Measurements from ENCODE around the gene TNNT2. TPM values are rescaled to one million over a fixed set of nuclear protein-coding genes. Genes with fewer than 3 reads are reported as not detected.

TNNT2 gene
- total and polyA plus RNA-seq, 2 of the 8 experiments (the other 6 are each of a cell fraction or from before 2014, with no cell fraction given), result 3.1 to 21.0 TPM

DNA sequence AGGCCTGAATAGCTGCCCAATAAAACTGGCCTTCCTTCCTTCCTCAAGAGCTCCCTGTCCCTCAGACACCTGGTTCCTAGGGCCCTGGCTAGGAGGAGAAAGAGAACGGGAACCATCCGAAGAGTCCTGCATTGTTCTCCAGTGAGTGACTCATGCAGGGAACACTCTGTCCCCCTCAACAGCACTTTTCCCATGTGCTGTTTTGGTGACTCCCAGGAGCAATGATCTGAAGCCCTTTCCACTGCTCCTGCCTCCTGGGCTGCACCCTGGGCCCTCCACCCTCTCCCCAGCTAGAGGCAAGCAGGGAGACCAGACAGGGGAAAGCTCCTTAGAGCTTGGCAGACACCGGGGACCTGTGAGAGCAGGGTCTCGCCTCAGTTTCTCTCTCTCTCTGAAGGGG, 18.9 kb downstream of the TNNT2 start:
- H2BK120ac ChIP-seq (replicated peaks; ENCODE audit: low read depth, low read length), result no peak overlapping the region
- no peak overlapping the region for H2BK12ac ChIP-seq (ENCODE audit: low read depth, low read length)
- H2AK5ac ChIP-seq (ENCODE audit: low read depth, low read length), result no peak overlapping the region
- H4K5ac ChIP-seq (ENCODE audit: insufficient read length, low read depth, low read length), result no peak overlapping the region
- DNase-seq (ENCODE audit: low read depth in 1 of 2, low spot score in 2 of 2), result no peak
- H4K91ac ChIP-seq (replicated peaks; ENCODE audit: insufficient read length, low read length), result no peak overlapping the region
- no peak overlapping the region for H3K23ac ChIP-seq (ENCODE audit: insufficient read length)
- H4K8ac ChIP-seq (ENCODE audit: extremely low read depth, insufficient read depth, low read length), result no peak overlapping the region
- H3K79me2 ChIP-seq (ENCODE audit: control insufficient read depth in 1 of 2, insufficient read depth in 2 of 2, low read length in 2 of 2), result no peaks in the 10 kb centered on the region
- no peak overlapping the region for H3K27ac ChIP-seq (ENCODE audit: low read depth, low read length)
- H3K9ac ChIP-seq (replicated peaks in 1 of 4; ENCODE audit: extremely low read depth in 1 of 4, low read depth in 3 of 4, low read length in 3 of 4), result no peak overlapping the region
- no peaks in the 10 kb centered on the region for H3K9me3 ChIP-seq (ENCODE audit: insufficient read depth in 2 of 2, low read depth in 1 of 2, low read length in 1 of 2)
- no peak overlapping the region for H3K4ac ChIP-seq (replicated peaks; ENCODE audit: insufficient read length, low read depth, low read length)
- no peaks in the 10 kb centered on the region for H3K36me3 ChIP-seq (ENCODE audit: control insufficient read depth in 2 of 4, insufficient read depth in 4 of 4, low read length in 3 of 4)
- CTCF ChIA-PET (ENCODE audit: partially characterized antibody), result interaction anchor here (0.7 to 14.7 kb wide), 20 partner anchors 8 to 239 kb away, joined by 3 to 275 read pairs (median 6); partner anchors contain the start of gene TNNT2
- H3K27me3 ChIP-seq (replicated peaks in 1 of 4; ENCODE audit: control insufficient read depth in 3 of 4, extremely low read depth in 1 of 4, insufficient read depth in 3 of 4, low read length in 3 of 4), result no peaks in the 10 kb centered on the region
- H4K20me1 ChIP-seq (replicated peaks in 1 of 2; ENCODE audit: control insufficient read depth in 1 of 2, insufficient read depth in 2 of 2, low read length in 2 of 2), result no peaks in the 10 kb centered on the region
- H3K23me2 ChIP-seq (ENCODE audit: low read depth, low read length), result no peaks in the 10 kb centered on the region
- H3K4me1 ChIP-seq (replicated peaks in 1 of 4; ENCODE audit: control insufficient read depth in 3 of 4, insufficient read depth in 4 of 4, low read length in 3 of 4), result peaks cover 0 to 5% (median under 1%) of the 10 kb centered on the region in 4 experiments; a peak in 5 of 7 replicates
- no peak overlapping the region for H3K18ac ChIP-seq (ENCODE audit: extremely low read depth, low read length)
- H2BK5ac ChIP-seq (ENCODE audit: low read depth, low read length), result no peak overlapping the region
- POLR2A ChIA-PET (ENCODE audit: partially characterized antibody), result interaction anchor here (1.5 to 7.7 kb wide), 4 partner anchors 9 to 15 kb away, joined by 5 to 49 read pairs (median 15); no protein-coding TSS in a partner anchor
- FAIRE-seq, result no peak
- no peak overlapping the region for H2BK15ac ChIP-seq (ENCODE audit: low read length)
- H2BK20ac ChIP-seq (ENCODE audit: low read length), result no peak overlapping the region
- 78% methylated on average over 4 of the region's 4 CpGs; no CpG with 5 or more reads in 1 of the 2 experiments for WGBS, 2 experiments (ENCODE audit: extremely low coverage in 1 of 2, insufficient coverage in 1 of 2, insufficient read length in 1 of 2, insufficient replicate concordance in 2 of 2, low coverage in 1 of 2, low lambda C conversion rate in 2 of 2, missing lambda C conversion rate in 1 of 2)
- no peaks in the 10 kb centered on the region for H3K79me1 ChIP-seq (ENCODE audit: low read depth, low read length)
- no peak overlapping the region for H3K4me2 ChIP-seq (ENCODE audit: insufficient read depth in 1 of 2, low read depth in 2 of 2, low read length in 2 of 2)
- no peak overlapping the region for H2AFZ ChIP-seq (ENCODE audit: low read length)
- H3K56ac ChIP-seq (replicated peaks; ENCODE audit: insufficient read length, low read depth, low read length), result no peak overlapping the region
- no peak overlapping the region for H3K4me3 ChIP-seq (ENCODE audit: extremely low read depth in 1 of 4, insufficient read depth in 2 of 4, low read depth in 3 of 4, low read length in 4 of 4)
- H3K14ac ChIP-seq (ENCODE audit: insufficient read length), result no peak overlapping the region
- no peak for TF ChIP-seq TCF12 (IDR thresholded peaks at IDR 0.05; ENCODE audit: low read depth, low read length)
- TF ChIP-seq ZNF274 (IDR thresholded peaks at IDR 0.05; ENCODE audit: borderline replicate concordance, extremely low read depth, low read length), result no peak
- no peak for TF ChIP-seq YY1 (IDR thresholded peaks at IDR 0.05; ENCODE audit: low read depth, low read length)
- TF ChIP-seq CEBPB (IDR thresholded peaks at IDR 0.05; ENCODE audit: low read depth, low read length), result no peak
- TF ChIP-seq HDAC2 (IDR thresholded peaks at IDR 0.05; ENCODE audit: borderline replicate concordance in 1 of 2, low read depth in 2 of 2, low read length in 2 of 2), result no peak
- TF ChIP-seq TEAD4 (IDR thresholded peaks at IDR 0.05; ENCODE audit: low read depth, low read length), result no peak
- no peak for TF ChIP-seq ATF3 (IDR thresholded peaks at IDR 0.05; ENCODE audit: insufficient read depth, low read depth, low read length)
- TF ChIP-seq SIN3A (conservative IDR thresholded peaks at IDR 0.05 in 1 of 2, IDR thresholded peaks at IDR 0.05 in 1 of 2; ENCODE audit: low read depth in 1 of 2, low read length in 2 of 2), result no peak
- TF ChIP-seq TBP (IDR thresholded peaks at IDR 0.05; ENCODE audit: low read depth, low read length), result no peak
- no peak for TF ChIP-seq NANOG (IDR thresholded peaks at IDR 0.05; ENCODE audit: insufficient read depth, low read depth, low read length, poor library complexity, severe bottlenecking)

Measured in H1 (cell line).